WTC11 (cell line): ENCODE data around the gene AAGAB.

Experiments
- CTCF ChIP-seq: fragments of 200-600 bp; IDR thresholded peaks from 2 replicates; pipeline ENCODE4 v1.8.0; 2022; ENCODE audit warnings: antibody characterized with exemption
- ZNF263 ChIP-seq: sonication (generic); formaldehyde crosslinking; IDR thresholded peaks from 2 replicates; pipeline ENCODE4 v1.8.1; 2022; ENCODE audit warnings: low read depth, mild to moderate bottlenecking, moderate library complexity, missing genetic modification reagents
- TF ChIP-seq, protein P1 (sequence below): sonication (generic); formaldehyde crosslinking; IDR thresholded peaks from 2 replicates; pipeline ENCODE4 v1.8.1; 2023; ENCODE audit warnings: mild to moderate bottlenecking, missing genetic modification reagents, moderate library complexity

DNA sequence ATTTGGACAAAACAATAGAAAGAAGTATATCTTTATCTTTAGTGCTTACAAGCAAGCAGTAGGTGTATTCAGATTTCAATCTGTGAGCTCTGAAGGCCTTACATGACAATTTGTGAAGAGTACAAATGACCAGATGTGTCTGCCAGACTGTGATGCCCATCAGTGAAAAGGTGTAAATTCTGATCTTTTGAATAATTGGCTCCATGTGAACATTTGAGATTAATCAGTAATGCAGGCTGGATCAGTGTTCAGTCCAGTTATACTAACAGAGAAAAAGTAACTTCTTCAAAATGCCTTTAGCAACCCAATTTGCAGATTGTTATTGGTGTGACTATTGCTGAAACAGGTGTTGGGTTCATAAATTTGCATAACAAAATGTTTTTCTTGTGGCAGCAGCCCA is 5.3 kb upstream of the AAGAB start:
- TF ChIP-seq, protein P1, sequence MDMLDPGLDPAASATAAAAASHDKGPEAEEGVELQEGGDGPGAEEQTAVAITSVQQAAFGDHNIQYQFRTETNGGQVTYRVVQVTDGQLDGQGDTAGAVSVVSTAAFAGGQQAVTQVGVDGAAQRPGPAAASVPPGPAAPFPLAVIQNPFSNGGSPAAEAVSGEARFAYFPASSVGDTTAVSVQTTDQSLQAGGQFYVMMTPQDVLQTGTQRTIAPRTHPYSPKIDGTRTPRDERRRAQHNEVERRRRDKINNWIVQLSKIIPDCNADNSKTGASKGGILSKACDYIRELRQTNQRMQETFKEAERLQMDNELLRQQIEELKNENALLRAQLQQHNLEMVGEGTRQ (CRISPR knock-in tag), result no peak
- TF ChIP-seq ZNF263, result no peak
- TF ChIP-seq CTCF, result no peak
